GM06990 (cell line): ENCODE measurements around the gene ADGRL3.

Source experiments
- DNase-seq: peaks from one replicate; pipeline ENCODE4 v3.0.0-alpha.2; 2011; ENCODE audit not compliant: insufficient read length; ENCODE audit errors: extremely low read depth
- H3K27me3 ChIP-seq: replicated peaks from 2 replicates; pipeline ENCODE4 v1.6.0; 2011; ENCODE audit warnings: low read length; ENCODE audit not compliant: control insufficient read depth, insufficient read depth
- H3K36me3 ChIP-seq: 2 replicates; pipeline ENCODE4 v1.5.1; 2011; ENCODE audit warnings: low read length; ENCODE audit not compliant: control insufficient read depth, insufficient read depth
- H3K4me3 ChIP-seq: replicated peaks from 2 replicates; pipeline ENCODE4 v1.5.1; 2011; ENCODE audit warnings: low read depth, mild to moderate bottlenecking, control low read depth, low read length
- CTCF ChIP-seq: IDR thresholded peaks from 2 replicates; pipeline ENCODE4 v1.5.1; 2011; ENCODE audit warnings: low read length, control low read depth, mild to moderate bottlenecking, inconsistent platforms; ENCODE audit not compliant: insufficient read depth, poor library complexity, severe bottlenecking

ADGRL3 gene

GRCh38 chr4:61440321-61440720 is 240.2 kb downstream of the ADGRL3 start:
- Histone ChIP-seq H3K36me3 (no peaks in the 10 kb centered on the region), H3K4me3 (no peak overlapping the region), H3K27me3 (no peaks in the 10 kb centered on the region)
- TF ChIP-seq CTCF: no peak
- DNase-seq: no peak

- no peaks in the 10 kb centered on the region for H3K27me3 ChIP-seq
- no peak overlapping the region for H3K4me3 ChIP-seq
- no peak for TF ChIP-seq CTCF
- DNase-seq: no peak
- H3K36me3 ChIP-seq: no peaks in the 10 kb centered on the region
Observed at GRCh38 chr4:61442936-61443335, 242.8 kb downstream of the ADGRL3 start.

- TF ChIP-seq CTCF: no peak
- H3K4me3 ChIP-seq: no peak overlapping the region
- H3K36me3 ChIP-seq: no peaks in the 10 kb centered on the region
- H3K27me3 ChIP-seq: no peaks in the 10 kb centered on the region
- DNase-seq: no peak
Observed at GRCh38 chr4:61443813-61444510, 243.8 kb downstream of the ADGRL3 start.

GRCh38 chr4:61445374-61446063 is 245.4 kb downstream of the ADGRL3 start:
- no peaks in the 10 kb centered on the region for H3K27me3 ChIP-seq
- no peaks in the 10 kb centered on the region for H3K36me3 ChIP-seq
- DNase-seq: no peak
- H3K4me3 ChIP-seq: no peak overlapping the region
- TF ChIP-seq CTCF: no peak

GRCh38 chr4:61446941-61447340 is 246.8 kb downstream of the ADGRL3 start:
- H3K27me3 ChIP-seq: no peaks in the 10 kb centered on the region
- H3K4me3 ChIP-seq: no peak overlapping the region
- no peak for TF ChIP-seq CTCF
- DNase-seq: no peak
- H3K36me3 ChIP-seq: no peaks in the 10 kb centered on the region
